NCI-H526 treated with DMSO at 0.1 percent for 48 hours (cell line): Measurements from ENCODE around the gene SPEF2.

Experiments
- DNase-seq: peaks from one replicate; lab custom pipeline; 2025; lab: John Stamatoyannopoulos, UW

The SPEF2 gene, protein sequence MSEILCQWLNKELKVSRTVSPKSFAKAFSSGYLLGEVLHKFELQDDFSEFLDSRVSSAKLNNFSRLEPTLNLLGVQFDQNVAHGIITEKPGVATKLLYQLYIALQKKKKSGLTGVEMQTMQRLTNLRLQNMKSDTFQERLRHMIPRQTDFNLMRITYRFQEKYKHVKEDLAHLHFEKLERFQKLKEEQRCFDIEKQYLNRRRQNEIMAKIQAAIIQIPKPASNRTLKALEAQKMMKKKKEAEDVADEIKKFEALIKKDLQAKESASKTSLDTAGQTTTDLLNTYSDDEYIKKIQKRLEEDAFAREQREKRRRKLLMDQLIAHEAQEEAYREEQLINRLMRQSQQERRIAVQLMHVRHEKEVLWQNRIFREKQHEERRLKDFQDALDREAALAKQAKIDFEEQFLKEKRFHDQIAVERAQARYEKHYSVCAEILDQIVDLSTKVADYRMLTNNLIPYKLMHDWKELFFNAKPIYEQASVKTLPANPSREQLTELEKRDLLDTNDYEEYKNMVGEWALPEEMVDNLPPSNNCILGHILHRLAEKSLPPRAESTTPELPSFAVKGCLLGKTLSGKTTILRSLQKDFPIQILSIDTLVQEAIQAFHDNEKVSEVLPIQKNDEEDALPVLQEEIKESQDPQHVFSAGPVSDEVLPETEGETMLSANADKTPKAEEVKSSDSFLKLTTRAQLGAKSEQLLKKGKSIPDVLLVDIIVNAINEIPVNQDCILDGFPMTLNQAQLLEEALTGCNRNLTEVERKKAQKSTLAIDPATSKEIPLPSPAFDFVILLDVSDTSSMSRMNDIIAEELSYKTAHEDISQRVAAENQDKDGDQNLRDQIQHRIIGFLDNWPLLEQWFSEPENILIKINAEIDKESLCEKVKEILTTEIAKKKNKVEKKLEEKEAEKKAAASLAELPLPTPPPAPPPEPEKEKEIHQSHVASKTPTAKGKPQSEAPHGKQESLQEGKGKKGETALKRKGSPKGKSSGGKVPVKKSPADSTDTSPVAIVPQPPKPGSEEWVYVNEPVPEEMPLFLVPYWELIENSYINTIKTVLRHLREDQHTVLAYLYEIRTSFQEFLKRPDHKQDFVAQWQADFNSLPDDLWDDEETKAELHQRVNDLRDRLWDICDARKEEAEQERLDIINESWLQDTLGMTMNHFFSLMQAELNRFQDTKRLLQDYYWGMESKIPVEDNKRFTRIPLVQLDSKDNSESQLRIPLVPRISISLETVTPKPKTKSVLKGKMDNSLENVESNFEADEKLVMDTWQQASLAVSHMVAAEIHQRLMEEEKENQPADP (N-terminal part only)

DNA sequence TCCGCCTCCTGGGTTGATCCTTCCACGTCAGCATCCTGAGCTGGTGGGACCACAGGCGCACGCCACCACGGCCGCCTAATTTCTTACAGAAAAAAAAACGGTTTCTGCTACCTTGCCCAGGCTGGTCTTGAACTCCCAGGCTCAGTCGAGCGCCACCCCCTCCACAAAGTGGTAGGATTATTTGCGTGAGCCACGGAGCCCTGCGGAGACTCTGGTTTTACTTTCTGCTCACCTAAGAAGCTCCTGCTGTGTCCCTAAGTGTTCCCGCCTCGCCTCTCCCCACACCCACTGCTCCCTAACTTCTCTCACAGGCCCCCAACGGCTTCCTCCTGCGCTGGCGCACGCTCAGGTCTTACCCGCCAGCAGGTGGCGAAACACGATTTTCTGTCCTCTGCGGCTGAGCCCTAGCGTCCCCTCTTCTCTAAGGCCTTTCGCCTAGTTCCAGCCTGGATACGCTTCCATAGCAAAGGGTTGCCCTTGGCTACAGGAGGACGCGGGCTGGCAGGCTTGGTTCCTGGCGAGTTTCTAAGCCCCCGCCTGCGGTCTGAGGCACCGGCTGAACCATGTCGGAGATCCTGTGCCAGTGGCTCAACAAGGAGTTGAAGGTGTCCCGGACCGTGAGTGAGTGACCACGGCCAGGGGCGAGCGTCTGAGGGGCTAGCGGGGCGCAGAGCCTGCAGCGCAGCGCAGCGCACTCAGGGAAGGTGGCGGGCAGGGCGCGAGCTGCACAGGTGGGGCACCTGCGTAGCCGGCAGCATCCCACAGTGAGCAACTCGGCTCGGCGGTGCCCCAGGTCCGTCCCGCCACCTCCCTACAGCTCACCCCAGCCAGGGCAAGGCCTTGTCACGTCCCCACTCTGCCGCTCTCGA is at the start of gene SPEF2:
Gene SPEF2, plus strand, starts transcription at position 429 of the 869 bp plus-strand sequence. Its CDS starts 135 bp downstream, at position 564.
- peak; percentile 52 for DNase-seq

DNA sequence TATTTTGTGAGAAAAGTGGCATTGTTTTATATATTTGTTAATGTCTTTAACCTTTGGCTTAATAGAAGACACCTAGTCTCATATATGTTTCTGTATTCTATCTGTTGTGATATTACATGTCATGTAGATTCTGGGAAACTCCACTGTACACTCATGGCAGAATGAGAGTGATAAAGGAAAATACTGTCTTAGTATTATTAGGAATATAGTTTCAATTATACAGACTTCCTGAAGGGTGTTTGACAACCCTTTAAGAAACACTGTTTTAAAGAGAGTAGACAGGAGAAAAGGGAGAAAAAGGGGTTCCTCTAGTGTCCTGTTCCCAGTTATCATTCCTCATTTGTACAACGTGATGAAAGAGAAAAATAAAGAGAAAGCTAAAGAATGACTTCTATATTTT is 42.1 kb upstream of the SPEF2 start:
- no peak for DNase-seq

DNA sequence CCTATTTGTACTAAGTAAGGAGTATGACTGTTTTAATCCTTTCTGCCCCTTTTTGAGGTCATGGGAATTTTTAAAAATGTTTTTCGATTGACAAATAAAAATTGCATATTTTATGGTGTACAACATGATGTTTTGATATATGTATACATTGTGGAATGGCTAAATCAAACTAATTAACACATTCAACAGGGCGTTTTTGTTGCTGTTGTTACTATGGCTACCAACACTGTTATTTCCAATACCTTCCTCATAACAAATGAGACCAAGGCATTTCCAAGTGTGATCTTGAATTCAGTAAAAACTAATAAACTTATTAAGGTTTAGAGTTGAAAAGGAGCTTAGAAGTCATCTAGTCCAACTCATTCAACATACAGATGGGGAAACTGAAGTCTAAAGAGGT is 30.2 kb upstream of the SPEF2 start:
- no peak for DNase-seq

DNA sequence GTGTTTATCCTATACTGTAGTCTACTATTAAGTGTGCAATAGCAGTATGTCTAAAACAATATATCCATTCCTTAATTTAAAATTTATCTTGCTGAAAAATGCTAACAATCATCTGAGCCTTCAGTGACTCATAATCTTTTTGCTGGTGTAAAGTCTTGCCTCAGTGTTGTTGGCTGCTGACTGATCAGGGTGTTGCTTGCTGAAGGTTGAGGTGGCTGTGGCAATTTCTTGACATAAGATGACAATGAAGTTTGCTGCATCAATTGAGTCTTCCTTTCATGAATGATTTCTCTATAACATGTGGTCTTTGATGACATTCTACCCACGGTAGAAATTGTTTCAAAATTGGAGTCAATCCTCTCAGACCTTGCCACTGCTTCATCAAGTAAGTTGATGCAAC is 24.3 kb upstream of the SPEF2 start:
- DNase-seq, result no peak

DNA sequence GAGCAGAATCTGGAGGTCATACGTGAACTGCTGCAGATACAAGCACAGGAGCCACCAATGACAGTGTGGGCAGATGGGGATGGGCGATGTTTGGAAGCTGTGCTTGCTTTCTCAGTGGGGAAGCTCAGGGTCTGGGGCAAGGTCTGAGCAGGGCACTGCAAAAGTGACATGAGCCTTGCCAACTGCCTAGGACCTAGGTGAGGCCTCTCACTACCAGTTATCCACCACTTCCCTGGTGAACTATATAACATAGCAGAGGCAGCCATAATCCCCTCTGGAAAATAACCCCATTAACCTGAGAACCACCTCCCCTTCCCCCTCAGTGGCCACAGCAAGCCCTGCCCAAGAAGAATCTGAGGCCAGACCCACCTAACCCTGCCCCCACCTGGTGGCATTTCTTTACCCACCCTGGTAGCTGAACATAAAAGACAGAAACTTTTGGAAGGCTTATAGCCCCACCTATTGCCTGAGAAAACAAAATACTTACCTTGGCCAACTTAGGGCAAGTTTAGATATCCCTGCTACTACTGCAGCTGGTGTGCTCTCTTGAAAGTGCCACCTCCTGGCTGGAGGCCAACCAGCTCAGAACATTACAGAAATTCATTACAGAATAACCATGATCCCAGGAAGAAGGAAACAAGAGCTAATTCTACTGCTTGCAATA is 18.8 kb upstream of the SPEF2 start:
- DNase-seq, result peak; percentile 4

DNA sequence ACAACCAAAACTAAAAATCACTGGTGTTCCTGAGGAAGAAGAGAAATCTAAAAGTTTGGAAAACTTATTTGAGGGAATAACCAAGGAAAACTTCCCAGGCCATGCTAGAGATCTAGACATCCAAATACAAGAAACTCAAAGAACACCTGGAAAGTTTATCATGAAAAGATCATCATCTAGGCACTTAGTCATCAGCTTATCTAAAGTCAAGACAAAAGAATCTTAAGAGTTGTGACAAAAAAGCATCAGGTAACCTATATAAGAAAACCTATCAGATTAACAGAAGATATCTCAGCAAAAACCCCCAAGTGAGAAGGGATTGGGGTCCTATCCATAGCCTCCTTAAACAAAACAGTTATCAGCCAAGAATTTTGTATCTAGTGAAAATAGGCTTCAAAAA is 17.1 kb upstream of the SPEF2 start:
- no peak for DNase-seq

DNA sequence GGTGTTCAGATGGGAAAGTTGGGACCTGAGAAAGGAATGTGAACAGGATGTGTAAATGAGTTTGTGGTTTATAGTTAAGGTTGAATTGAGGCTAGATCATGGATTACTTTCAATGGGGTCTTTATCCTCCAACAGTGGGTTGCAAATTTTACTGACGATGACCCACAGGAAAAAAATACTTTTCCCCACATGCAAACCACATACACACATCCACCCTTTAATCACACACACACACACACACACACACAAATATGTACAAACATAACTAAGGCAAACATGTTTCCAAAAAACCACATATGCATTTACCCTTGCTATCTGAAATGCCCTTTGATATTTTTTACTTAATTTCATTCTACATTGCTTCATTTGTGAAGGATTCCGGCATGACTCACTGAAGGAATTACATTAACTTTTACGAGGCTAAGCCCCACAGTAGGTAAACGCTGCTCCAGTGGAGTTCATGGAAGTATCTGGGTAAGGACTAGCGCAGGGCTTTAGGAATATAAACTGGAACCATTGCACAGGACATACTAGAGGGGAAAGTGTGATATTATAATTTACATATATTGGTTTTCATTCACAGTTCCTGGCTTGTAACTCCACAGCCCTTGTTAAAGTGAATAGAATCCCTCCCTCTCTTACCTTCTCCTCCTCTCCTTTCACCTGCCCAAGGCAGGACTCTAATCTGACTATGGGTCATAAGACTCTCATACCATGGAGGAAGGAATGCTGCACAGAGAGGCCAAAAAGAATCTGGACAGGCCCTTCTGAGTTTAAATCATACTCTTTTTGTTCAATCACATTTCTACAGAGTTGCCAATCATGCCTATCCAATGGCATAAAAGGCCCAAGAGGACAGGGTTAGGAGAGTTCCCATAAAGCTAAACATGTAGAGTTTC is 8.5 kb upstream of the SPEF2 start:
- no peak for DNase-seq

DNA sequence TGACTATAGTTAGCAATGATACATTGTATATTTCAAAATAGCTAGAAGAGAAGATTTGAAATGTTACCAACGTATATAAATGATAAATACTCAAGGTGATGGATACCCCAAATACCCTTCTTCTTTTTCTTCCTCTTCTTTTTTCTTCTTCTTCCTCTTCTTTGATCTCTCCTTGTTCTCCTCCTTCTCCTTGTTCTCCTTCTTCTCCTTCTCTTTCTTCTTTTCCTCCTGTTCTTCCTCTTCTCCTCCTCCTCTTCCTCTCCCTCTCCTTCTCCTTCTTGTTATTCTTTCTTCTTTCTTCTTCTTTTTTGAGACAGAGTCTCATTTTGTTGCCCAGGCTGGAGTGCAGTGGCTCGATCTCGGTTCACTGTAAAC is 616 bp upstream of the SPEF2 start:
- DNase-seq, result no peak

DNA sequence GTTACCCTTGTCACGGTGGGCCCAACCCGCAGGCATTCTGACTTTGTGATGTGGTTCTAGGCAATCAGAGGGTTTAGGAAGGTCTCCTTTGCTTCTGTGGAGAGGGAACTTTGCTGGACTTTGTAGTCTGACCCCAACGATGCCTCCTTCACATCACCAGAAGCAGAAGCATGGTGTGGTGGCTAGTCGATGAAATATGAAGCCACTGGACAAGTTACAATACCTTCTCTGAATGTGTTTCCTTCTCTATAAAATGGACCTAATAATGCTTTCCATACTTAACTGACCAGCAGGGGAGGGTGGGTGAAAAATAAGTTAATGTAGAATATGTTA is 607 bp downstream of the SPEF2 start:
- DNase-seq, result no peak

DNA sequence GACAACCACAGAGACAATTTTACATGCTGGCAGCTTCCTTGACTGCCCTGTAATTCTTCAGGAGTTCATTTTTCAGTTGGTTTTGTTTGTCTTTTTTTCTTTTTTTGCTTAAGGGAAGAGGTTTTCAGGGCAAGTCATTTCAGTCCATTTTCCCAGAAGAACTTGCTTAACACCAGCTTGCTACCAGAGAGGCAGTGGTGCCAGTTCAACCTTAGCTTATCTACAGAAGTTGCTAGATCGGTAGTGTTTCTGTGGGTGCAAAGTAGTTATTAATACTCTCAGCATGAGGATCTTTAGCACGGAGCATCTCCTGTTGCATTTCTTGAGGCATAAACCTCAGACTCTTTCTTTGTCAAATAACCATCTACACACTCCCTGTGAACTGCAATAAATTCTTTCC is 1.1 kb downstream of the SPEF2 start:
- no peak for DNase-seq

DNA sequence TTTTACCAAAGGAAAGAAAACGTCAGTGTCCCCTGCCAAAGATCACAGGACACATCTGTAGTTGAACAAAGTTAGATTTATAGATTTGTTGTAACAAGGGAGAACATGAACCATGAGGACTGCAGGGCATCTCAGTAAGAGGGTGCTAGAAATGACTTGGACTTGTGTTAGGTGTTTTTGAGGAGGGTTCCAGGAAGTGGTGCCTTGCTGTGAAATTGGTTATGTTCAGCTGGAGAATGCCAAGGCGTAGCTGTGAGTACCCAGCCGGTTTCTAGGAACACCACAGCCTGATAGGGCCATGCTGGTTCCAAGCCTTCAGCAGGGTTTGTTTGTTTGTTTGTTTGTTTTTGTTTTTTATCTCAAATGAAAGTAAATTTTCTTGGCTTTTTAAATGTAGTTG is 5.3 kb downstream of the SPEF2 start:
- DNase-seq, result no peak

DNA sequence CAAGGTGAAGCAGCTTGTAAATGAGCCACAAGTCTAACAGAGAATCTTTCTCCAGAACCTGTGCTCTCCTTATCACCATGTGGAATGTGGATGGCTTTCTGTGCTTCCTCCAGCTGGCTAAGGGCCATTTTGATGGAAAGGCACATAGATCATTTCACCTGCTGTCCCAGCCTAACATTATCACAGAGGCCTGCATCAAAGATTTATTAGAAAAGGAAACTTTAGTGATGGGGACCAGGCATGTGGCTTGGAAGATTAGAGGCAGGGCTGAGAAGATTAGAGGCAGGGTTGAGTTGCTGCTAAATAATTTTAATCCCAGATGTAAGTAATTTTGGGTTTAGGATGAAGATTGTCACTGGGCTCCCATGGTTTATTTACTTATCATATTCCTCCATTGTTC is 6.3 kb downstream of the SPEF2 start:
- no peak for DNase-seq

DNA sequence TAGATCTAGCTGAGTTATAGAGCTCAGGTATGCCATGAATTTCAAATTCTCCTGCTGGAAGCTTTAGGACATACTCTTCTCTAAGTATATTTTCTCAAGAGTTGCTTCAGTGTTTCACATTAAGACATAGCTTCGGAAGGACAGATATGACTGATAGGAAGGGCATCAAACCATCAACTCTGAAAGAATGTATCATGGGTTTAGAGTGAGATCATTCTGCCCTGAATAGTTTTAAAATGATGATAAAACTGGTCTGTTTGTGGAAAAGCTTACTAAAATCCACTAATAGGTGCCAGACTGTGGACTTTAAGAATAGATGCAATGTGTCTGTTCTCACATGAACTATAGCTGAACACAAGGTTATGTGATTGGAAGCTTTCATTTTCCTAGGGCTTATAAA is 8.4 kb downstream of the SPEF2 start:
- no peak for DNase-seq

DNA sequence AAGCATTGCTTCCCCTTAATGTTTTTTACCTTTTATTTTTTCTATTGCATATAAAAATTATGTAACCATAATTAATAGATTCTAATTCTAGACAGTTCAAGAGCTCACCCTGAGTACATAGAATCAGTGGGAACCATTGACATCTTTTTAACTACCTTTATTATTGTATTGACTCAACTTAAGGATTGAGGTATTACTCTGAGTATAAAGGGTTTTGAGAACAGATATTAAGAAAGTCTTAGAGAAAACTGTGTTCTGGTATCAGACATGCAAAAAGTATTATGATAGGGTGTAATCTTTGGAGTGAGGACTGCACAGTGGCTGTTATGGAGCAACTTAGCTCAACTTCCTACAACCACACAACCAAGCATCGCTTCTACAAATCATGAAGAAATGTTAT is 8.9 kb downstream of the SPEF2 start:
- no peak for DNase-seq

DNA sequence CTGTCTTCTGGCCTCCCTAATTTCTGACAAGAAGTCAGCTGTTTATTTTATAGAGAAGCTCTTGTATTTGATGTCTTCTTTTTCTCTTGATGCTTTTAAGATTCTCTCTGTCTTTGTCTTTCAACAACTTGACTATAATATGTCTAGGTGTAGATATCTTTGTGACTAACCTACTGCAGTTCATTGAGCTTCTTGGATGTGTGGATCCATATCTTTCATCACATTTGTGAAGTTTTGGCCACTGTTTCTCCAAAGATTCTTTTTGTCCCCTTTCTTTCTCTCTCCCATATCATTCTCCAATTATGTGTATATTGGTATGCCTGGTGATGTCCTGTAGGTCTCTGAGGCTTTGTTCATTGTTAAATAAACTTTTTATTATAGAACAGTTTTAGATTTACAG is 16.7 kb downstream of the SPEF2 start:
- DNase-seq, result no peak

DNA sequence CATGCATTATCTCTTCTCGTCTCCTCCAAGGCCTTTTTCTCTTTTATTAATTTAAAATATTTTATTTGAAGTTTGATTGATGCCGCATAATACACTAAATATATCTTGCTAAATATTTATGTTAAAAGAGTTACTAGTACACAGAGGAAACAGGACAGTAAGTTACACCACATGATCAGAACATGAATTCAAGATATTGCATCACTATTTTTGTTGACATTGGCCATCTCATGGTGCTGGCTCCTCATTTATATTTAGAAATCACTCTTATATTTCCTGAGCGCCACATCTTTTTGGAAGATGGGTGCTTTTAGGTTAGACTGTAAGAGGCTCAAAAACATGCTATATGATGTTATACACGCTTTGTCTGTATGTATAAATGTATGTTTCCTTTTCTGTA is 23.0 kb downstream of the SPEF2 start:
- DNase-seq, result no peak

DNA sequence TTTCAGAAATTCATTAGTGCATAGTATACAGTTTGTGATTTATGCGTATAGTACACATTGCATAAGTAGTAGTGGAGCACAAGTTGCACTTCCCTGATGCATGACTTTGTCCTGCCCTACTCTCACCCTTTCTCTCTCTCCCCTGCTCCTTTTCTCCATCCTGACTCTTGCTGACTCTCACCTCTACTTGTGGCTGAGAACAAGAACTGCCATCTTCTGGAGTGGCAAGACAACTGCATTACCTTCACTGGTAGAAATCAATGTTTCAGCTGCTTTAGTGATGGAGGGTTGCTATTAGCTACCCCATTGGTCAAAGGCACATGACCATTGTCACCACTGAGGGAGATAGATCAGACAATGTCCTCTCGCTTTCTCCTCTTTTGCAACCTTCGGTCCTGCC is 26.9 kb downstream of the SPEF2 start:
- no peak for DNase-seq

DNA sequence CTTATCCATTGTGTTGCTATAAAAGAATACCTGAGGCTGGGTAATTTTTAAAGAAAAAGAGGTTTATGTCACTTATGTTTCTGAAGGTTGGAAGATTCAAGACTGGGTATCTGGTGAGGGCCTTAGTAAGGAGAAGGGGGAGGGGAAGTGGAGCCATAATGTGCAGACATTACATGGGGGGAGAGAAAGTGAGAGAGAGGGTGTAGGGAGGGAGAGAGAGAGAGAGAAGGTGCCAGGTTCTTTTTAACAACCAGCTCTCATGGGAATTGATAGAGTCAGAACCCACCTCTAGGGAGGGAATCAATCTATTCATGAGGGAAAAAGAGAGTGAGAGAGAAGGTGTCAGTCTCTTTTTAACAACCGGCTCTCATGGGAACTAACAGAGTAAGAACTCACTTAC is 29.5 kb downstream of the SPEF2 start:
- DNase-seq, result no peak

DNA sequence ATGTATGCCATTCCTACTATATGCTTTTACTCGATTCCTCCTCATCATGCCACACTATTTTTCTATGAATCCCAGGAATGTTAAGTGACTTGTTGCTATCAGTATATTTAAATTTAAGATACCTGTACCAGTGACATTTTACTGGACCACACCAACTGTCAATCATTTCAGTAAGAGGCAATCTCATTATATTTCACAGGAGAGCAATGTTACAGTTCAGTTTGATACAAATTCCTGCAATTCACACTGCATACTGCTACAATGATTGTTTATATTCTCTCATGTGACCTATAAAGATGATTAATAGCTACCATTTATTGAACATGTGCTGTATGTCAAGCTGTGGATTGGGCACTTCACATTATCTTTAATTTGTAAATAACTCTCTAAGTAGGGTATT is 30.0 kb downstream of the SPEF2 start:
- no peak for DNase-seq
